GM12875 (cell line): ENCODE results near the gene ABI1.

Source experiments
- H3K4me3 ChIP-seq: one replicate; pipeline ENCODE4 v1.5.1; 2011; ENCODE audit warnings: low read depth, low read length, control low read depth
- TF ChIP-seq, protein P1 (sequence below): IDR thresholded peaks from 2 replicates; pipeline ENCODE4 v1.5.1; 2011; ENCODE audit warnings: low read depth, mild to moderate bottlenecking, control low read depth, inconsistent platforms, low read length, moderate library complexity, borderline replicate concordance; ENCODE audit not compliant: insufficient read depth

The ABI1 gene

DNA sequence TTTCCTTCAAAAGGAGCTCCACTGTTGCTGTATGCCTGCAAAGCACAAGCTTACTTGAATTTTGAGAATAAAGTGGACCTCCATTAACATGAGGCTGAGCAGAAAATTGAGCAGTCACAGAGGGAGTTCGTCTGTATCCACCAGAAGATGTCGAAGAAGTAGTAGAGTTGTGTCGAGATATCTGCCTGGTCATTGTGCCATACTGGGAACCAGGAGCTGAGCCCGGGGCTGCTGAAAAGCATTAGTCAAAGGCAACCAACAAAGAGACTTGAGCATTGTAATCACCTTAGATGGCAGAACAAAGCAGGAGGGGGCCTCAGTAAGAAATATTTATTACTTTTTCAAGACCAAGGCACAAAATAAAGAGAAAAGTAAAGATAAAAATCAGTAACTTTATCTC lies 101.8 kb downstream of the ABI1 start:
- no peak overlapping the region for H3K4me3 ChIP-seq
- TF ChIP-seq, protein P1, sequence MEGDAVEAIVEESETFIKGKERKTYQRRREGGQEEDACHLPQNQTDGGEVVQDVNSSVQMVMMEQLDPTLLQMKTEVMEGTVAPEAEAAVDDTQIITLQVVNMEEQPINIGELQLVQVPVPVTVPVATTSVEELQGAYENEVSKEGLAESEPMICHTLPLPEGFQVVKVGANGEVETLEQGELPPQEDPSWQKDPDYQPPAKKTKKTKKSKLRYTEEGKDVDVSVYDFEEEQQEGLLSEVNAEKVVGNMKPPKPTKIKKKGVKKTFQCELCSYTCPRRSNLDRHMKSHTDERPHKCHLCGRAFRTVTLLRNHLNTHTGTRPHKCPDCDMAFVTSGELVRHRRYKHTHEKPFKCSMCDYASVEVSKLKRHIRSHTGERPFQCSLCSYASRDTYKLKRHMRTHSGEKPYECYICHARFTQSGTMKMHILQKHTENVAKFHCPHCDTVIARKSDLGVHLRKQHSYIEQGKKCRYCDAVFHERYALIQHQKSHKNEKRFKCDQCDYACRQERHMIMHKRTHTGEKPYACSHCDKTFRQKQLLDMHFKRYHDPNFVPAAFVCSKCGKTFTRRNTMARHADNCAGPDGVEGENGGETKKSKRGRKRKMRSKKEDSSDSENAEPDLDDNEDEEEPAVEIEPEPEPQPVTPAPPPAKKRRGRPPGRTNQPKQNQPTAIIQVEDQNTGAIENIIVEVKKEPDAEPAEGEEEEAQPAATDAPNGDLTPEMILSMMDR: no peak

- H3K4me3 ChIP-seq: no peak overlapping the region
Measured at GRCh38 chr10:26755443-26755903, 105.3 kb downstream of the ABI1 start.

GRCh38 chr10:26746061-26746460 lies 114.7 kb downstream of the ABI1 start:
- TF ChIP-seq, protein P1: no peak

More at GRCh38 chr10:26755443-26755903, 105.3 kb downstream of the ABI1 start:
- TF ChIP-seq, protein P1: no peak

DNA sequence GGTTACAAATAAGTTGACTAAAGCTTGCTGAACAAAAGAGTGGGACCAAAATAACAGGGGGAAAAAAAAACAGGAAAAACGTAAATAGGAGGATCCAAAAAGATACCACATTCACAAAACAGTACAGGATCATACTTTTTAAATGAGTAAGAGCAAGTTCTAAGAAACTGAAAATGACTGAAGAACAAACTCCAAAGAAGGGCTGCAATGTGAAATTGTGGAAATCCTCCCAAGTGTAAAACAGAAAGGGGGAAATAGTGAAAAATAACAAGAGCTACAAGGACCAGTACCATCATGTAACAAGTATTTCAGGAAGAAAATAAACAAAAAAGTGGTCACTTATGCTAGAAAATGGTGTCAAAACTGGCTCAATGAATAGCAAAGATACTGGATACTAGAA lies 116.9 kb downstream of the ABI1 start:
- no peak overlapping the region for H3K4me3 ChIP-seq
- TF ChIP-seq, protein P1: no peak

More at GRCh38 chr10:26746061-26746460, 114.7 kb downstream of the ABI1 start:
- H3K4me3 ChIP-seq: no peak overlapping the region

DNA sequence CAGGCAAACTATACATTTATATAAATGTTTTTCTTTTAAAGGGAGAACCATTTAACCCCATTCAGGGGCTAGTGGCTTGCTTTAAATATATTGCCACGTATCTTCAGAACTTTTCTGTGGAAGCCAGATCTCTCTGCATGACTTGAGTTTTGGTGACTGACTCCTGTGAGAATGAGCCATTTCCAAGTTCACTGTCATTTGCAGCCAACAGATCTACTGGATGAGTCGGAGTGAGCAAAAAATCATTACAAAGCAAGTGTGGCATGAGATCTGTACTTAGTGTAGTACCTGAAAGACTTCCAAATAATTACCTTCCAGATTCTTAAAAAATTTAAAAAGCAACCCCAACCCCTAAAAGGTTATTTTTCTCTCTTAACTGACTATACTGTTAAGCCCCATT lies 117.7 kb downstream of the ABI1 start:
- TF ChIP-seq, protein P1: no peak

GRCh38 chr10:26741368-26741767 lies 119.4 kb downstream of the ABI1 start:
- H3K4me3 ChIP-seq: no peak overlapping the region
- TF ChIP-seq, protein P1: no peak

More for the DNA sequence above, 117.7 kb downstream of the ABI1 start:
- no peak overlapping the region for H3K4me3 ChIP-seq

DNA sequence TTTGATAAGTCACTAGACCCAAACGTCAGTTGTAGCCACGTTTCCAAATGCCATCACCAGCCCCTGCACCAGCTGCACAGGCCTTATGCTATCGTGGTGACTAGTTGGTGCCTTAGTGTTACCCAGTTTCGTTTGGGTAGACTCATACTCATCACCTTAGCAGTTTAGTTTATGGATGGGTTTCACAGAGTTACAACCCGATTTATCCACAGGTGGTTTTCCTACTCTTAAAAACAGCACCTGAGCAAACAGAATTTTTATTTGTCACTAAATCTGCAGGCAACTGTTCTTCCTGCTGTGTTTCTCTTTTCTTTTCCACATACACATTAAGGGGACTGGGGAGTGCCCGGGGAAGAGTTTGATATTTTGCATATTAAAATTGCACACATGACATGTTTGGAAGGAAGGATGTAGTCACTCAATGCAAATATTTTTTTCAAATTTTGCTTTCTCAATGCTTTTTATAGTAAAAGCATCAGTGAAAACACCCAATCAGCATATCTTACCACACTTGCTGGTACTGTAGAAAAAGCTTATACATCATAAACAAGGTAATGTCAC lies 121.6 kb downstream of the ABI1 start:
- TF ChIP-seq, protein P1: no peak
- no peak overlapping the region for H3K4me3 ChIP-seq
